Measurements from ENCODE around the gene IRAK2.
"Not testable (repeated sequence)": the region's sequence is repeated elsewhere in the genome, so short reads cannot be mapped to it uniquely, and the experiment has no call there.

IRAK2 gene, protein sequence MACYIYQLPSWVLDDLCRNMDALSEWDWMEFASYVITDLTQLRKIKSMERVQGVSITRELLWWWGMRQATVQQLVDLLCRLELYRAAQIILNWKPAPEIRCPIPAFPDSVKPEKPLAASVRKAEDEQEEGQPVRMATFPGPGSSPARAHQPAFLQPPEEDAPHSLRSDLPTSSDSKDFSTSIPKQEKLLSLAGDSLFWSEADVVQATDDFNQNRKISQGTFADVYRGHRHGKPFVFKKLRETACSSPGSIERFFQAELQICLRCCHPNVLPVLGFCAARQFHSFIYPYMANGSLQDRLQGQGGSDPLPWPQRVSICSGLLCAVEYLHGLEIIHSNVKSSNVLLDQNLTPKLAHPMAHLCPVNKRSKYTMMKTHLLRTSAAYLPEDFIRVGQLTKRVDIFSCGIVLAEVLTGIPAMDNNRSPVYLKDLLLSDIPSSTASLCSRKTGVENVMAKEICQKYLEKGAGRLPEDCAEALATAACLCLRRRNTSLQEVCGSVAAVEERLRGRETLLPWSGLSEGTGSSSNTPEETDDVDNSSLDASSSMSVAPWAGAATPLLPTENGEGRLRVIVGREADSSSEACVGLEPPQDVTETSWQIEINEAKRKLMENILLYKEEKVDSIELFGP

DNA sequence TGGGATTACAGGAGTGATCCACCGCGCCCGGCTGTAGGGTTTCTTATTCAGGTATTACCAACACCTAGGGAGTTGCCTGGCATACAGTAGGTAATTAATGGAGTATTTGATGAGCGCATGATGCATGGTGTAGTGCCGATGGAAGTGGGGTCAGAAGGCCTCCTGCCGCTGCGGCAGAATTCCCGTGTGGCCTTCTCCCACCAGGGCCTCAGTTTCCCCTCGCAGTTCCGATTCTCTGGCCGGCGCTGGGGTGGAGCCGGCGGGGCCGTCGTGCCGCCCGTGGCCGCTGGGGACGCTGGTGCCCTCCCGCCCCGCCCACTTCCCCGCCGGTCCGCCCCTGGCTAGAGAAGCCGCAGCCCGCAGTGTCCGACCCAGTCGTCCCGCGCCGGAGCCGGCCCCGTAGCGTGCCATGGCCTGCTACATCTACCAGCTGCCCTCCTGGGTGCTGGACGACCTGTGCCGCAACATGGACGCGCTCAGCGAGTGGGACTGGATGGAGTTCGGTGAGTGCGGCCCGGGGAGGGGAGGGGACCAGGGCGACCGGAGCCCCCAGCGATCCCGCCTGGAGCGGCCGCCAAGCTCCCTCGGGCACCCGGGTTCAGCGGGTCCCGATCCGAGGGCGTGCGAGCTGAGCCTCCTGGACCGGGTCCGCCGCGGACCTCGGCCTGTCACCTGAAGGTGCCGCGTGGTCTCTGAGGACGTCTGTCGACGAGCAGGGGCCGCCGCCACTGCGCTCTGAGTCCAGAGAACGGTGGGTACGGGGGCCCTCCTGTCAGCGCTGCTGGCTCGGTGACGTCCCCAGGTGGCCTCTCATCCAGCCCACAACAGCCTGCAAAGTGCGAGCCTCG, at the start of gene IRAK2:
Gene IRAK2, plus strand, starts transcription at position 374 of the 848 bp plus-strand sequence. Its CDS starts 36 bp downstream, at position 410.
- peak; percentile 82 for DNase-seq

DNA sequence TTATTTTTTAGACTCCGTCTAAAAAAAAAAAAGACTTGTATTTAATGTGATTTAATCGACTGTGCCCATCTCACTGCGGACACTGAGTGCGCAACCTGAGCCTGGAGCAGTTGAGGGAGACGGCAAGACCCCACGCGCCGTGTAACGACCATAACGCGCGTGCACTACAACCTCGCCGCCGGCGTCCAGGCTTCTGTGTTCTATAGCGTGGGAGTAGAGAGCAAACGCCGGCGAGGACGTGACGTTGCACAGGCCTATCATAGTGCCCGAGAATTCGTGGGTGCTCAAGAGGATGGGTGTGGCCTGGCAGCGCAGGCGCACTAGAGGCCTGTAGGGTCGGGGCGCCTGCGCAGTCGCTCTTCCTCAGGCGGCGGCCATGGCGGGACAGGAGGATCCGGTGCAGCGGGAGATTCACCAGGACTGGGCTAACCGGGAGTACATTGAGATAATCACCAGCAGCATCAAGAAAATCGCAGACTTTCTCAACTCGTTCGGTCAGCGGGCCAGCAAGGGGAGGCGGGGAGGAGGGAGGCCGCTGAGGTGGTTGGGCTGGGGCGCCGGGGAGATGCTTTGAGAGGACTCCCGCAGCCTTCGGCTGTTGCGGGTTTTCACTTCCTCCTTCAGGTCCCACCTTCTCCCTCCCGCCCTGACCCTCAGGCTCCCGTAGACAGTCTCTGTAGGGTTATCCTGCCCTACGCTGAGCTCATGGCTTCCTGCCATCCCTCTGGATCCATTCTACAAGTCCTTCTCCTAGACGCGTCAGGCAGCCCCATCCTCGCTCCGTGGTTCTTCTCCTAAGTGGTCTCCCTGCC, 49.2 kb upstream of the IRAK2 start, which contains the start of gene BRK1:
Gene BRK1, plus strand, starts transcription at position 350 of the 812 bp plus-strand sequence. Its CDS starts 27 bp downstream, at position 377.
- peak; percentile 92 for DNase-seq

DNA sequence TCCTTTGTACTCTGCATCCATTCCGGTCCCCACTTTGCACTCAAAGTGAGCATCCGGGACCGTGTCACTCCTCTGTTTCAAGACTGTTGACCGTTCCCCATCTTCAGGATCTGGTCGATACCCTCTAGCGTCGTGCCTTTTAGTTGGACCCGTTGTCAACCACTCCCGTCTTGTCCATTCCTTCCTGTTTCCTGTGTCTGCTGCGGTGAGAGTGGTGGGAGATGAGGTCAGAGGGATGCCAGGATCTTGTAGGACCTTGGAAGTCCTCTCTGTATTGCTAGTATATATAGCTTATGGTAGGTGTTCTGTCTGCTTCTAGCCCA, 48.6 kb upstream of the IRAK2 start:
- no peak for DNase-seq

DNA sequence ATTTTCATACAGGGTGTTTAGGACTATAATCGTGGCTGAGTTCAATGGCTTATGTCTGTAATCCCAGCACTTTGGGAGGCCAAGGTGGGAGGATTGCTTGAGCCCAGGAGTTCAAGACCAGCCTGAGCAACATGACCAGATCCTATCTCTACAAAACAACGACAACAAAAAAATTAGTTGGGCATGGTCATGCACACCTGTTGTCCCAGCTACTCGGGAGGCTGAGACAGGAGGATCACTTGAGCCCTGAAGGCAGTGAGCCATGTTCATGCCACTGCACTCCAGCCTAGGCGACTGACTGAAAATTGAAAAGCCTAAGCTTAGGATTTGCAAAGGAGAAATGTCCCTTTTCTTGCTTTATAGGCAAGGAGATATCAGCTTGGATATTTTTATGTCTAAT, 47.8 kb upstream of the IRAK2 start:
- no peak for DNase-seq

DNA sequence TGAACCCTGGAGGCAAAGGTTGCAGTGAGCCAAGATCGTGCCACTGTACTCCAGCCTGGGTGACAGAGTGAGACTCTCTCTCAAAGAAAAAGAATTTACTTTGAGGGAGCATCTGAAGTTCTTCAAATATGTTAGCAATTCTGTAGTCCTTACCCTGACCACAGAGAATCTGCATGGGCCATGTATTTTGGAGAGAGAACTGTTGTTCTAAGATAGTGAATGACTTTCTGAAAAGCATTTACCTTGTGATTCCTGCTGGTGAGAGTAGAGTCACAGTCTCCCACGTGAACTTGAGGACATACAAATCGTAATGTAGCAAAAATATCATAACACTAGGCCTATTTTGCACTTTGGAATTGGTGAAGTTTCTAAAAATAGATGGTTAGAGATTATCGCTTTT, 45.3 kb upstream of the IRAK2 start:
- DNase-seq, result no peak

DNA sequence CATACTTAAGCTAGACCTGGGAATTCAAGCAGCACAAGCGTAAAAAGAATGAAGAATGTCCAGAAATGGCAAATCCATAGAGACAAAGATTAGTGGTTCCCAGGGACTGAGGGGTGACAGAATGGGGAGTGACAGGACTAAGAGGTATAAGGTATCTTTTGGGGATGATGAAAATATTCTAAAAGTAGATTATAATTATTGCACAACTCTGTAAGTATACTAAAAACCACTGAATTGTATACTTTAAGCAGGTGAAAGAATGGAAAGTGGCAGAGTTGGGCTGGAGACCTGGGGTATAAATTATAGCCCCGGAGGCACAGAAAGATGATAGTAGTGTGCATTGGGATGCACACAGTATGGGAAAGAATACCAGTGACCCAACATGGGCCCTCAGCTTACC, 43.7 kb upstream of the IRAK2 start:
- DNase-seq, result no peak

DNA sequence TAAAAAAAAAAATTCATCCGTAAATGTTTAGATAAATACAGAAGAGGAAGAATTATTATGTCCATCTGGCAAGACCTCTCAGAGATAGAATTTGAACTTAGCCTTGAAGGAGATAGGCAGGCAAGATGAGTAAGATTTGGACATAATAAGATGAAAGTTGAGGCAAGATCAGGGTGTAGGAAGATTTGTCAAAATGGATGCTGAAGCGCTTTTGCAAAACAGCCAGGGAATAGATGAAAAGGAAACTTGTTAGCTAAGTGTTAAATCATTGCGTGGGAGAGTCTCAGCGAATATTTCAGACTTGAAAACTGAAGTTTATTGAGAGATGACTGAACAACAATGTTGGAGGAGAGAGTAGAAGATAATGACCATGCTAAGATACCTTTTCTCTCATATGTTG, 42.0 kb upstream of the IRAK2 start:
- no peak for DNase-seq

DNA sequence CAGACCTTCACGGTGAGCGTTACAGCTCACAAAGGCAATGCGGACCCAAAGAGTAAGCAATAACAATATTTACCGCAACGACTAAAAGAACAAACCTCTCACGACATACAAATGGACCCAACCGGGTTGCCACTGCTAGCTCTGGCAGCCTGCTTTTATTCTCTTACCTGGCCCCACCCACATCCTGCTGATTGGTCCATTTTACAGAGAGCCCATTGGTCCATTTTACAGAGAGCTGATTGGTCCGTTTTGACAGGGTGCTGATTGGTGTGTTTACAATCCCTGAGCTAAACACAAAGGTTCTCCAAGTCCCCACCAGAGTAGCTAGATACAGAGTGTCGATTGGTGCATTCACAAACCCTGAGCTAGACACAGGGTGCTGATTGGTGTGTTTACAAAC, 28.8 kb upstream of the IRAK2 start:
- not testable (repeated sequence) for DNase-seq

DNA sequence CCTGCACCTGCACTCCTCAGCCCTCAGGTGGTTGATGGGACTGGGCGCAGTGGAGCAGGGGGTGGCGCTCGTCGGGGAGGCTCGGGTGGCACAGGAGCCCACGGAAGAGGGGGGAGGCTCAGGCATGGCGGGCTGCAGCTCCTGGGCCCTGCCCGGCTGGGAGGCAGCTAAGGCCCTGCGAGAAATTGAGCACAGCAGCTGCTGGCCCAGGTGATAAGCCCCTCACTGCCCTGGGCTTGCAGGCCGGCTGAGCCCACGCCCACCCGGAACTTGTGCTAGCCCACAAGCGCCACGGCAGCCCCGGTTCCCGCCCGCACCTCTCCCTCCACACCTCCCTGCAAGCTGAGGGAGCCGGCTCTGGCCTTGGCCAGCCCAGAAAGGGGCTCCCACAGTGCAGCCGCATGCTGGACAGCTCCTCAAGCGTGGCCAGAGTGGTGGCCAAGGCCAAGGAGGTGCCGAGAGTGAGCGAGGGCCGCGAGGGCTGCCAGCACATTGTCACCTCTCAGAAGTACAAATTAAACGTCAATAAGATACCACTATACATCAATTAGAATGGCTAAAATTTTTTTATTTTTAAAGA, 28.2 kb upstream of the IRAK2 start:
- no peak for DNase-seq

DNA sequence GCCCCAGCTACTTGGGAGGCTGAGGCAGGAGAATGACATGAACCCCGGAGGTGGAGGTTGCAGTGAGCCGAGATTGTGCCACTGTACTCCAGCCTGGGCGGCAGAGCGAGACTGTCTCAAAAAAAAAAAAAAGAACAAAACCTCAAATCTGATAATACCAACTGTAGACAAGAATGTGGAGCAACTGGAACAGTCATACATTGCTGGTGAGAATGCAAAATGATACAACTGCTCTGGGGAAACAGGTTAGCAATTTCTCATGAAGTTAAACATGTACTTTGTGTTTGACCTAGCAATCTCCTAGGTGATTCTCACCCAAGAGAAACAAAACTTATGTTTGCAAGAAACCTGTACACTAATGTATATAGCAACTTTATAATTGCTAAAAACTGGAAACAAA, 27.5 kb upstream of the IRAK2 start:
- no peak for DNase-seq

DNA sequence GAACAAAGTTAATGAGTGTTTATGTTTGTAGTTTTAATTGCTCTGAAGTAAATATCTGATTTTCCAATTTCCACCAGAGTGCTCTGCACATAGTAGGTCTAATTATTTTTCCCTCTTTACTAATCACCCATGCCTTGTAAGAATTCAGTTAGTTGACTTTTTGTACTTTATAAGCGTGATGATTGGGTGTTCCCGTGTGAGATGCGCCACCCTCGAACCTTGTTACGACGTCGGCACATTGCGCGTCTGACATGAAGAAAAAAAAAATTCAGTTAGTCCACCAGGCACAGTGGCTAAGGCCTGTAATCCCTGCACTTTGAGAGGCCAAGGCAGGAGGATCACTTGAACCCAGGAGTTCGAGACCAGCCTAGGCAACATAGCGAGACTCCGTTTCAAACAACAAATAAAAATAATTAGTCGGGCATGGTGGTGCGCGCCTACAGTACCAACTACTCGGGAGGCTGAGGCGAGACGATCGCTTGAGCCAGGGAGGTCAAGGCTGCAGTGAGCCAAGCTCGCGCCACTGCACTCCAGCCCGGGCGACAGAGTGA, 23.6 kb upstream of the IRAK2 start:
- no peak for DNase-seq

DNA sequence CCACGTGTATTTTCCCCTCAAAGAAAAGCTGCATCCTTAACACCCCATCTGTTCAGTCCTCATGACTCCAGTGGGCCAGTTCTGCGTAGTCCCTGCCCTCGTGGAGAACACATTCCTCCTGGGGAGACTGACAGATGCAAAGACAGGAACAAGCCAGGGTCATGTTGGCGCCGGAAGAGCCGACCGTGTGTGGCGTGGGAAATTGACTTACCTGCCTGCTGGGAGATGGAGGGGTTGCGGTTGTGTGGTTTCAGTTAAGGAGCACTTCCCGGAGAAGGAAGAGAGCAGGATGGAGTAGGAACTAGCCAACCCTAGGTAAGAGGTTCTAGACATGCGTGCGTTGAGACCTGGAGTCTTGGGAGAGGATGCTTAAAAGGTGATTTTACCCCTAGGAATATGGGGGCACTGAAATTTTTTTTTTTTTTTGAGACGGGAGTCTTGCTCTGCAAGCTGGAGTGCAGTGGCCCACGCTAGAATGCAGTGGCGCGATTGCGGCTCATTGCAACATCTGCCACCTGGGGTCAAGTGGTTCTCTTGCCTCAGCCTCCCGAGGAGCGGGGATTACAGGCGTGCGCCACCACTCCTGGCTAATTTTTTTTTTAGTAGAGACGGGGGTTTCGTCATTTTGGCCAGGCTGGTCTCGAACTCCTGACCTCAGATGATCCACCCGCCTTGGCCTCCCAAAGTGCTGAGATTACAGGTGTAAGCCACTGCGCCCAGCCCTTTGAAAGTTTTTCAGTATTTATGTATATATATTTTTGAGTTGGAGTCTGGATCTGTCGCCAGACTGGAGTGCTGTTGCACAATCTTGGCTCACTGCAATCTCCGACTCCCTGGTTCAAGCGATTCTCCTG, 21.8 kb upstream of the IRAK2 start:
- DNase-seq, result no peak

DNA sequence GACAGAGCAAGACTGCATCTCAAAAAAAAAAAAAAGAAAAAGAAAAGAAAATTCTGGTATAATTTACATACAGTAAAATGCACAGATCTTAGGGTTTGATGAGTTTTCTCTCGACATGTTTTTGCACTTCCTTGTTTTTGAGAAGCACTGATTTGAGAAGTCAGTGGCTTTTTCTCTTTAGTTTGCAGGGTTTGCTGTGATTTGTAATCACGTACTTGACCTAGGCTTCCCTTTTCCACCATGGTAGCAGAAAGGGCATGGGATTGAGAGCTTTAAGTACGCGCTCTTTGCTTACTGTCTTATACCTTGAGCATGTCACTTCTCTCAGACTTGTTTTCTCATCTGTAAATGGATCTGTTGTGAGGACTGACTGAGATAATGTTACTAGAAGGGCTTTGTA, 19.0 kb upstream of the IRAK2 start:
- no peak for DNase-seq

DNA sequence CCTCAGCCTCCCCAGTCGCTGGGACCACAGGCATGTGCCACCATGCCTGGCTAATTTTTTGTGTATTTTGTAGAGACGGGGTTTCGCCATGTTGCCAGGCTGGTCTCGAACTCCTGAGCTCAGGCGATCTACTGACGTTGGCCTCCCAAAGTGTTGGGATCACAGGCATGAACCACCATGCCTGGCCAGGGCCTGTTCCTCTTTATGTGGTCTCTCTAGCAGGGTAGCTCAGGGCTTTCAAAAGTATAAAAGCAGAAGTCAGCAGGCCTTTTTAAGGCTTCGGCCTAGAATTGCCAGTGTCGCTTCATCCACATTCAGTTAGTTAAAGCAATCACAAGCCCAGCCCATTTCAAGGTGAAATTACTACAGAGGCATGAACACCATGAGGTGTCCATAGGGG, 15.5 kb upstream of the IRAK2 start:
- no peak for DNase-seq

DNA sequence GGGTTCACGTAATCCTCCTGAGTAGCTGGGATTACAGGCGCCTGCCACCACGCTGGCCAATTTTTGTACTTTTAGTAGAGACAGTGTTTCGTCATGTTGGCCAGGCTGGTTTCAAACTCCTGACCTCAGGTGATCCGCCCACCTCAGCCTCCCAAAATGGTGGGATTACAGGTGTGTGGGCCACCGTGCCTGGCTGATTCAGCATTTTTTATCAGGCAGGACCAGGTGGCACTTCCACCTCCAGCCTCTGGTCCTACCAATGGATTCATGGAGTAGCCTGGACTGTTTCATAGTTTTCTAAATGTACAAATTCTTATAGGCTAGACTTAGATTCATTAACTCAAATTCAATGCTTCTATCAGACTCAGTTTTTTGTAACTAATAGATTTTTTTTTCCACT, 13.7 kb upstream of the IRAK2 start:
- no peak for DNase-seq

DNA sequence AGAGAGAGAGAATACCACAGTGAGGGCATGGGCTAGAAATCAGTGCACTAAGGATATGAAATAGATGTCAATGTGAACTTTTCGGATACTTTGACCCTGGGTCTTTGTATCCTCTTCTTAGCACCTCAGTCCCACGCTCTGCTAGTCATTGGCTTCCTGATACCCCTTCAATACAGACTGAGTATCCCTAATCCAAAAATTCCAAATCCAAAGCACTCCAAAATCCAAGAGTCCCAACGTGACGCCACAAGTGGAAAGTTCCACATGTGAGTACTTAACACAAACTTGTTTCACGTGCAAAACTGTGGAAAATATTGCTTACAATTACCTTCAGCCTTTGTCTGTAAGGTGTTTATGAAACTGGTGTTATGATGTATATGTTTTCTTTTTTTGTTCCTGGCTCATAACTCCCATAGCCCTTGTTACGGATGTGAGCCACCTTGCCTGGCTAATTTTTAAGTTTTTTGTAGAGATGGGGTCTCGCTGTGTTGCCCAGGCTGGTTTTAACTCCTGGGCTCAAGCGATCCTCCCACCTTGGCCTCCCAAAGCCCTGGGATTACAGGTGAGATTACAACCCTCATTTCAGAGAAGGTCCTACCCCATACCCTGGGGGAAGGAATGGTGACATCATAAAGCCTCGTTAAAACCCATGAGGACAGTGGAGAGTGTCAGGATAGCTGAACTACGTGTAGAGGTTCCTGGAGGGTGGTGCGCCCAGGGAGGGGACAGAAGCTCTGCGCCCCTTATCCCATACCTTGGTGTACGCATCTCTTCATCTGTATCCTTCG, 10.2 kb upstream of the IRAK2 start:
- DNase-seq, result no peak

DNA sequence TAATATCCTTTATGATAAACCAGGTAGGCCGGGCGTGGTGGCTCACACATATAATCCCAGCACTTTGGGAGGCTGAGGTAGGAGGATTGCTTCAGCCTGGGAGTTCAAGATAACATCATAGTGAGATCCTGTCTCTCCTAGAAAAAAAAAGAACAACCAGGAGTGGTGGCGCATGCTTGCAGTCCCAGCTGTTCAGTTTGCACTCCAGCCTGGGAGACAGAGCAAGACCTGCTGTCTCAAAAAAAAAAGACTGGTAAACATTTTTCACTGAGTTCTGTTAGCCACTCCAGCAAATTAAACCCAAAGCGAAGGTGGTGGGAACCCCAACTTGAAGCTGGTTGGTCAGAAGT, 9.6 kb upstream of the IRAK2 start:
- DNase-seq, result no peak

DNA sequence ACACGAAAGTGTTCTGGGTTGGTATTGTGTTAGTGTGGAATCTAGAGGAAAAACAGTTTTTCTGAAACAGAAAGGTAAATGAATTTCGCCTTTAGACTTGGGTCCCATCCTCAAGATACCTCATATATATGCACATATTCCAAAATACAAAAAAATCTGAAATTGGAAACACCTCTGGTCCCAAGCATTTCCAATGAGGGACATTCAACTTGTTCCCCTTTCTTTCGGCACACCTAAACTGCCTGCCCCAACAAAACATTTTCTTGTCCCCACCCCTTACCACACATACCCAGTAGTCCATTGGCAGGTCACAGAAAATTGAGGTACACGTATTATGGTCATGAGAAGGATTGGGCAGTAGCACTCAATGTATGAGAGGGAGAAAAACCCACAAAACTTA, 9.1 kb upstream of the IRAK2 start:
- no peak for DNase-seq

DNA sequence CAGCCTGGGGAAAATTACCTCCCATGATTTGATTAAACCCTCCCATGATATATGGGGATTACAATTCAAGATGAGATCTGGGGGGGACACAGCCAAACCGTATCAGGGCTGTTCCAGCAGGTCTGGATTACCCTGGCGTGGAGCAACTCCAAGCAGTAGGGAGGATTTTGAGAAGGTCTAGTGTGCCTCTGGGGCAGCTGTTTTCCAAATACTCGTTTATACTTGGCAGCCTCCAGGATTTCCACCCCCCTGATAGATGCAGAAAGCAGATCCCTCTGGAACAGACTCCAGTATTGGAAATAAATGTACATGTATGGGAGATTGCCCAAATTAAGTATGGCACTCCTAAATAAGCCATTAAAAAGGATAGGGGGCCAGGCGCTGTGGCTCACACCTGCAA, 7.7 kb upstream of the IRAK2 start:
- no peak for DNase-seq

DNA sequence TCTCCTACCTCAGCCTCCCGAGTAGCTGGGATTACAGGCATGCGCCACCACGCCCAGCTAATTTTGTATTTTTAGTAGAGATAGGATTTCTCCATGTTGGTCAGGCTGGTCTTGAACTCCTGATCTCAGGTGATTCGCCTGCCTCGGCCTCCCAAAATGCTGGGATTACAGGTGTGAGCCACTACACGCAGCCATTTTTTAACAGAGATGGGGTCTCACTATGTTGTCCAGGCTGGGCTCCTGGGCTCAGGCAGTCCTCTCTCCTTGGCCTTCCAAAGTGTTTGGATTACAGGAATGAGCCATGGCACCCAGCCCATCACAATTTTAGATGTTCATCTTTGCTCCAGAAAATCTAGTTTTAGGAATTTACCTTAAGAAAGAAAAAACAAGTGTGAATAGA, 6.2 kb upstream of the IRAK2 start:
- not testable (repeated sequence) for DNase-seq

Data from right forelimb (tissue), 1 donor.